Right lobe of liver (tissue), 4 donors: ENCODE measurements around the gene HBZ.

ENCODE experiments used
- POLR2A ChIP-seq: fragments of 450-650 bp; IDR thresholded peaks from one replicate; pipeline ENCODE4 v1.6.1; 2017; ENCODE audit warnings: antibody characterized with exemption, mild to moderate bottlenecking
- TF ChIP-seq, protein P1 (sequence below), 4 donors: fragments of 200-600 bp in 3 of 4; fragments of 450-650 bp in 1 of 4; IDR thresholded peaks; one replicate each; pipeline versions ENCODE4 v1.5.1 to v1.8.0; 2016 to 2022; ENCODE audit warnings: antibody characterized with exemption in 4 of 4, mild to moderate bottlenecking in 2 of 4
- donor health status: DM: no; HTN: no; CAD: no.
- donor health status: DM: no; HTN: no; CAD: no.
- donor health status: DM: no; HTN: yes; CAD: no.

DNA sequence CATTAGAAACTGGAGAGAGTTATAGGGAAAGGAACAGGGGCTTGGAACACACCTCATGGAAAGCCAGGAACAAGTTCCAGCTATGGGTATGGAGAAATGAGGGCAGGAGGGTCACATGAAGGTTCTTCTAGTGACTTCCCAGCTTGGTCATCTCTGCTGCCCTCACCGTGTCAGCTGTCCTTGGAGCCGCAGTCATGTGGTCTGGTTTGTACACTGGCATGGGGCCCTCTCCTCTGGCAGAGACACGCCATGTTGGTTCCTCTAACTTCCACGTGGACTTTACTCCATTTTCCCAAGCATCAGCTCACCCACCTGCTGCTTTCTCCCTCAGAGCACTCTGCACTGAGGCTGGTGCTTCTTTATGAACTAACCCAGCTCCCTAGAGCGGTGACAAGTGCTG is 48.1 kb upstream of the HBZ start:
- TF ChIP-seq, protein P1, sequence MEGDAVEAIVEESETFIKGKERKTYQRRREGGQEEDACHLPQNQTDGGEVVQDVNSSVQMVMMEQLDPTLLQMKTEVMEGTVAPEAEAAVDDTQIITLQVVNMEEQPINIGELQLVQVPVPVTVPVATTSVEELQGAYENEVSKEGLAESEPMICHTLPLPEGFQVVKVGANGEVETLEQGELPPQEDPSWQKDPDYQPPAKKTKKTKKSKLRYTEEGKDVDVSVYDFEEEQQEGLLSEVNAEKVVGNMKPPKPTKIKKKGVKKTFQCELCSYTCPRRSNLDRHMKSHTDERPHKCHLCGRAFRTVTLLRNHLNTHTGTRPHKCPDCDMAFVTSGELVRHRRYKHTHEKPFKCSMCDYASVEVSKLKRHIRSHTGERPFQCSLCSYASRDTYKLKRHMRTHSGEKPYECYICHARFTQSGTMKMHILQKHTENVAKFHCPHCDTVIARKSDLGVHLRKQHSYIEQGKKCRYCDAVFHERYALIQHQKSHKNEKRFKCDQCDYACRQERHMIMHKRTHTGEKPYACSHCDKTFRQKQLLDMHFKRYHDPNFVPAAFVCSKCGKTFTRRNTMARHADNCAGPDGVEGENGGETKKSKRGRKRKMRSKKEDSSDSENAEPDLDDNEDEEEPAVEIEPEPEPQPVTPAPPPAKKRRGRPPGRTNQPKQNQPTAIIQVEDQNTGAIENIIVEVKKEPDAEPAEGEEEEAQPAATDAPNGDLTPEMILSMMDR (IDR thresholded peaks at IDR 0.05) = no peak
- TF ChIP-seq POLR2A = no peak
